HL-60 (cell line): ENCODE results near the gene LRWD1.
A peak's percentile ranks its signal among the peaks of the same experiment; 100 is the strongest.
"Not testable (repeated sequence)": the region's sequence is repeated elsewhere in the genome, so short reads cannot be mapped to it uniquely, and the experiment has no call there.

Source experiments
- DNase-seq, 2 experiments: peaks; one replicate each; pipeline ENCODE4 v3.0.0-alpha.2; 2010 to 2020; ENCODE audit warnings: low read depth in 1 of 2, low spot score in 1 of 2
- H3K27ac ChIP-seq: fragments of 250-450 bp; sonication (Bioruptor Pico); replicated peaks from 2 replicates; pipeline ENCODE4 v1.5.1; 2020; ENCODE audit warnings: mild to moderate bottlenecking, moderate library complexity
- H3K27me3 ChIP-seq: fragments of 250-450 bp; sonication (Bioruptor Pico); 2 replicates; pipeline ENCODE4 v1.5.1; 2021; ENCODE audit warnings: mild to moderate bottlenecking, moderate library complexity; ENCODE audit not compliant: insufficient read depth, poor library complexity, severe bottlenecking
- H3K4me3 ChIP-seq: replicated peaks from 2 replicates; pipeline ENCODE4 v1.5.1; 2011; ENCODE audit warnings: mild to moderate bottlenecking, control low read depth, low read length; ENCODE audit not compliant: insufficient read depth
- GABPA ChIP-seq: IDR thresholded peaks from 2 replicates; pipeline ENCODE4 v1.6.1; 2012; ENCODE audit warnings: low read depth
- POLR2AphosphoS5 ChIP-seq: IDR thresholded peaks from 2 replicates; pipeline ENCODE4 v1.6.1; 2012; ENCODE audit warnings: low read depth
- SPI1 ChIP-seq: IDR thresholded peaks from 2 replicates; pipeline ENCODE4 v1.6.1; 2012; ENCODE audit warnings: low read depth, mild to moderate bottlenecking, borderline replicate concordance
- TF ChIP-seq, protein P1 (sequence below): IDR thresholded peaks from 2 replicates; pipeline ENCODE4 v1.6.1; 2012; ENCODE audit warnings: low read depth; ENCODE audit not compliant: insufficient replicate concordance
- TF ChIP-seq, protein P2 (sequence below): IDR thresholded peaks from one replicate; pipeline ENCODE4 v1.5.1; 2011; ENCODE audit warnings: low read length, control low read depth, inconsistent platforms; ENCODE audit not compliant: insufficient read depth

Gene LRWD1

DNA sequence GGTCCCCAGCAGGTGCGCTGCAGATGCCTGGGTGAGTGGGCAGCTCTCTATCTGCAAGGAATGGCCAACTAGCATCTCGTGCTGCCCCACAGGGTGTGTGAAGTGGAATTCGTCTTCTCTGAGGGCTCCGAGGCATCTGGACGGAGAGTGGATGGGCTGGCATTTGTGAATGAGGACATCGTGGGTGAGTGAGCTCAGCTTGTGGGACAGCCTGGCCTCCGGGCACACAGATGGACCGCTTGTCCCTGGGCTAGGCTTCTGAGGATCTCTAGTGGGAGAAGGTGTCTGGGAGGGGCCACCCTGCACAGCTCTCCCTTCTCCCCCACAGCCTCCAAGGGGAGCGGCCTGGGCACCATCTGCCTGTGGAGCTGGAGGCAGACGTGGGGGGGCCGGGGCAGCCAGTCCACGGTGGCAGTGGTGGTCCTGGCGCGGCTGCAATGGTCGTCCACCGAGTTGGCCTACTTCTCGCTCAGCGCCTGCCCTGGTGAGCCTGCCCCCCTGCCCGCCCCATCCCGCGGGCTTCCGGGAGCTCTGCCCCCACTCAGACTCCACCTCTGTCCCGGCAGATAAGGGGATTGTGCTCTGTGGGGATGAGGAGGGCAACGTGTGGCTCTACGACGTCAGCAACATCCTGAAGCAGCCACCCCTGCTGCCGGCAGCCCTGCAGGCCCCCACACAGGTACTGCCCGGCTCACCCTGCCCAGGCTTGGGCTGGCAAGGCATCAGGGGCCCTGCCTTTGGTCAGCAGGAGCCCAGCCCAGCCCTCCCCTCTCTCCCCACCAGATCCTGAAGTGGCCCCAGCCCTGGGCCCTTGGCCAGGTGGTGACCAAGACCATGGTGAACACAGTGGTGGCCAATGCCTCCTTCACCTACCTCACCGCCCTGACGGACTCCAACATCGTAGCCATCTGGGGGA, 7.6 kb downstream of the LRWD1 start:
- TF ChIP-seq SPI1 (no peak), GABPA (no peak)
- Histone ChIP-seq H3K27ac (no peak overlapping the region), H3K4me3 (no peak overlapping the region), H3K27me3 (no peaks in the 10 kb centered on the region)
- no peak for DNase-seq

DNA sequence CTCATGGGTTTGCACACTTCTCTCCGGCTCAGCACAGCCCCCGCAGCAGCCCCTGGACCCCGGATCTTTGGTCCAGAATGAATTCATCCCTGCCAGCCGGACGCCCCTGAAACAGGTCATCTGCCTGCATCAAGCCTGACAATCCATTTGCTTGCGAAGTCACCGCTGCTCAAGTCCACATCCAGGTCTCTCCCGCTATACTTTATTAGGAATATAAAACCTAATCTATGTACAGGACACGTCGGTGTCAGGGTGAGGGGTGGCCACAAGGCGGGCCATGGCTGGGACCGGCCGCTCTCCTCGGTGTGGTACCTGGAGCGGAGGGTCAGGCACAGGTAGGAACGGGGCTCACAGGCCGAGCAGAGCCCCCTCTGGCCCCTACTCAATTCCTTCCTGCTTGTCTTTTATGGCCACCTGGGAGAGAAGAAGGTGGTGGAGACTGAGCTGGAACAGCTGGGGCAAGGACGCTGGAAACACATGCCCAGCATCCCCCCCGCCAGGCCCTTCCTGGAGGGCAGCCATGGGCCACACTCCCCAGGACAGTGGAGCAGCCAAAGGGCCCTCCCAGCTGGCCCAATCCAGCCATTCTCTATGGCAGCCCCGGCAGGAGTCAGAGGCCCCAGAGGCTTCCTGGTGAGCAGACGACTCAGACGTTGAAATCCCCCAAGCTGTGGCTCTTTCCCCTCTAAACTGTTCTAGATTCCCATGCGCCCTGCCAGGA, 8.6 kb downstream of the LRWD1 start:
- no peak overlapping the region for H3K4me3 ChIP-seq
- H3K27ac ChIP-seq = no peak overlapping the region
- H3K27me3 ChIP-seq = no peaks in the 10 kb centered on the region
- DNase-seq = no peak
- TF ChIP-seq SPI1 (no peak), POLR2AphosphoS5 (no peak), GABPA (no peak)
- TF ChIP-seq, protein P1, sequence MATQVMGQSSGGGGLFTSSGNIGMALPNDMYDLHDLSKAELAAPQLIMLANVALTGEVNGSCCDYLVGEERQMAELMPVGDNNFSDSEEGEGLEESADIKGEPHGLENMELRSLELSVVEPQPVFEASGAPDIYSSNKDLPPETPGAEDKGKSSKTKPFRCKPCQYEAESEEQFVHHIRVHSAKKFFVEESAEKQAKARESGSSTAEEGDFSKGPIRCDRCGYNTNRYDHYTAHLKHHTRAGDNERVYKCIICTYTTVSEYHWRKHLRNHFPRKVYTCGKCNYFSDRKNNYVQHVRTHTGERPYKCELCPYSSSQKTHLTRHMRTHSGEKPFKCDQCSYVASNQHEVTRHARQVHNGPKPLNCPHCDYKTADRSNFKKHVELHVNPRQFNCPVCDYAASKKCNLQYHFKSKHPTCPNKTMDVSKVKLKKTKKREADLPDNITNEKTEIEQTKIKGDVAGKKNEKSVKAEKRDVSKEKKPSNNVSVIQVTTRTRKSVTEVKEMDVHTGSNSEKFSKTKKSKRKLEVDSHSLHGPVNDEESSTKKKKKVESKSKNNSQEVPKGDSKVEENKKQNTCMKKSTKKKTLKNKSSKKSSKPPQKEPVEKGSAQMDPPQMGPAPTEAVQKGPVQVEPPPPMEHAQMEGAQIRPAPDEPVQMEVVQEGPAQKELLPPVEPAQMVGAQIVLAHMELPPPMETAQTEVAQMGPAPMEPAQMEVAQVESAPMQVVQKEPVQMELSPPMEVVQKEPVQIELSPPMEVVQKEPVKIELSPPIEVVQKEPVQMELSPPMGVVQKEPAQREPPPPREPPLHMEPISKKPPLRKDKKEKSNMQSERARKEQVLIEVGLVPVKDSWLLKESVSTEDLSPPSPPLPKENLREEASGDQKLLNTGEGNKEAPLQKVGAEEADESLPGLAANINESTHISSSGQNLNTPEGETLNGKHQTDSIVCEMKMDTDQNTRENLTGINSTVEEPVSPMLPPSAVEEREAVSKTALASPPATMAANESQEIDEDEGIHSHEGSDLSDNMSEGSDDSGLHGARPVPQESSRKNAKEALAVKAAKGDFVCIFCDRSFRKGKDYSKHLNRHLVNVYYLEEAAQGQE = no peak
- TF ChIP-seq, protein P2, sequence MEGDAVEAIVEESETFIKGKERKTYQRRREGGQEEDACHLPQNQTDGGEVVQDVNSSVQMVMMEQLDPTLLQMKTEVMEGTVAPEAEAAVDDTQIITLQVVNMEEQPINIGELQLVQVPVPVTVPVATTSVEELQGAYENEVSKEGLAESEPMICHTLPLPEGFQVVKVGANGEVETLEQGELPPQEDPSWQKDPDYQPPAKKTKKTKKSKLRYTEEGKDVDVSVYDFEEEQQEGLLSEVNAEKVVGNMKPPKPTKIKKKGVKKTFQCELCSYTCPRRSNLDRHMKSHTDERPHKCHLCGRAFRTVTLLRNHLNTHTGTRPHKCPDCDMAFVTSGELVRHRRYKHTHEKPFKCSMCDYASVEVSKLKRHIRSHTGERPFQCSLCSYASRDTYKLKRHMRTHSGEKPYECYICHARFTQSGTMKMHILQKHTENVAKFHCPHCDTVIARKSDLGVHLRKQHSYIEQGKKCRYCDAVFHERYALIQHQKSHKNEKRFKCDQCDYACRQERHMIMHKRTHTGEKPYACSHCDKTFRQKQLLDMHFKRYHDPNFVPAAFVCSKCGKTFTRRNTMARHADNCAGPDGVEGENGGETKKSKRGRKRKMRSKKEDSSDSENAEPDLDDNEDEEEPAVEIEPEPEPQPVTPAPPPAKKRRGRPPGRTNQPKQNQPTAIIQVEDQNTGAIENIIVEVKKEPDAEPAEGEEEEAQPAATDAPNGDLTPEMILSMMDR = no peak

DNA sequence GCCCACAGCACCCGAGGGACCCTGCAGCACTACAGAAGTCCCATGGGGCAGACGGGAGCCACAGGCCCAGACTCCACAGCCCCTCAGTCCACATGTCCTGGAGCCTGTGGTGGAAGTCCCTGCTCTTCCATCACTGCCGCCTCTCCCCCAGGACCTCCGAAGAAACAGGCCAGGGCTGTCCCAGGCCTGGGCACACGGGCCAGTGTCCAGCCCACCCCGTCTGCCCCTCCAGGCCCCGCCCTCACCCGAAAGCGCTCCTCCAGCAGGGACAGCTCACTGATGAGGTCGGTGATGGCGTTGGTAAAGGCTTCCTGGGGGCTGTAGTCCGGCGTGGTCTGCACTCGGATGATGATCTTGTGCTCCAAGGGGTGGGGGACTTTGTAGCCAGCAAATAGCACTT, 9.3 kb downstream of the LRWD1 start:
- H3K27me3 ChIP-seq, DNase-seq, H3K4me3 ChIP-seq, H3K27ac ChIP-seq: not testable (repeated sequence)

DNA sequence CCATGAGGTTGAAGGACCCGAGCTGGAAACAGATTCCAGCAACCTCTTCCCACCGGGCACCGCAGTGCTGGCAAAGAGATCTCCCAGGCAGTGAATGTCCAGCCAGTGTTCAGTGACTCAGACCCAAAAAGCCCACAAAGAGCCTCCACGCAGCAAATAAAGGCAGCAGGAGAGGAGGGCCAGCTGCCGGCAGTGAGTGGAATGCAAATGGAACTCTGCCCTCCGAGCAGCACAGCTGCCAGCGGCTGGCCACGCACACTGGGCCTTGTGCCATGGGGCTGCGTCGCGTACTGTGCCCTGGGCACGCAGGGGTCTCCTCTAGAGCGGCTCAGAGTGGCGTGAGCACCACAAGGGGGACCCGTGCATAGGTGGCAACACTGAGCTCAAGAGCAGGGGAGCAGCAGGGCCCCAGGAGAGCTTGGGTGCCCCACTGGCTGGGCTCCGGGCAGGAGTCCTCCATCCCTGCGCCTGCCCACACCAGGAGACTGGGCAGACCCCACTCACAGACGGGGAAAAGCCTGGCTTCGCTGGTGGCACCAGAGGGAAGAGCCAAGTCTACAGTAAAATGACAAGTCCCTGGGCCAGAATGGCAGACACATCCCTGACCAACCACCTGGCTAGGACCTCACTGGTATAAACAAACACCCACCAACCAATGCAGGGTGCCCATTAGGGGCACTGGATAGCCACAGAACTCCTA, 10.1 kb downstream of the LRWD1 start:
- DNase-seq, H3K27me3 ChIP-seq, H3K4me3 ChIP-seq, H3K27ac ChIP-seq: not testable (repeated sequence)

DNA sequence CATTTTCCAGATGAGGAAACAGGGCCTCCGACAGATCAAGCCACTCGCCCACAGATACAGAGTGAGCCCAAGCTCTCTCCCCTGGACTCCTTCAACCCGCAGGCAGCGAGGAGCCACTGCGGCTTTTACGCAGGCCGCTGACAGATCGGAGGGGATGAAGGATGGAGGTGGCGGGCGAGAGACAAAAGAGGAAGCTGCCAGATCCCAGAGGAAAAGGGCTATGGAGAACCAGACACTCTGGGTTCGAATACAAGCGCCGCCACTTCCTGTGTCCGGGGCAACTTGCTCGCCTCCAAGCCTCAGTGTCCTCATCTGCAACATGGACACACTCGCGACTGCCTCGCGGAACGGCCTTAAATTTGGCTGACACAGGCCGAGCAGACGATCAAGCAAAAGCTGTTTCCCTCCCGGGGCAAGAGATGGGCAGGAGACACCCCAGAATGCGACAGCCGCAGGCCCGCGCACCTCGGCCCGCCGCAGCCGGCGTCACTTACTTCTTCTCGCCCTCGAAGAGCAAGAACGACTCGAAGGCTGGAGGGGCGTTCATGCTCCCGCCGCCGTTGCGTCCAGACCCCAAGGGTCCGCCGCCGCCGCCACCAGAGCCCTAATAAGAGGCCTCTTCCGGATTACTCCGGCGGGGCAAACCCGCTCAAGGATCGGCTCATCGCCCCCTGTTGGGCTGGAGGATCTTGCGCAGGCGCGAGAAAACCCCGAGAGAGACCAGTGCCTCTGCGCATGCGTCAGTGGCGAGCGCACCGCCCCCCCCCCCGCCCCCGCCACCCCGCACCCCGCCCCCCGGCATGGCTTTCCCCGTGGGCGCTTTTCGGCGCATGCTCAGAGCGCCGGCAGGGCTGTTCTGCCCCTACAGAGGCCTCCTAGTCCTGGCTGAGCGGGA, 13.8 kb downstream of the LRWD1 start, which contains the start of gene POLR2J:
Gene POLR2J (minus strand): TSS at position 609 of the 895 bp plus-strand sequence. CDS start 62 bp downstream, at position 547.
- TF ChIP-seq GABPA = peak; percentile 70
- peak within 1 kb of the TSS; percentile 38 for H3K4me3 ChIP-seq
- not testable (repeated sequence) for H3K27me3 ChIP-seq
- DNase-seq = peak; percentile 45 to 86
- peak within 1 kb of the TSS; percentile 76 for H3K27ac ChIP-seq

DNA sequence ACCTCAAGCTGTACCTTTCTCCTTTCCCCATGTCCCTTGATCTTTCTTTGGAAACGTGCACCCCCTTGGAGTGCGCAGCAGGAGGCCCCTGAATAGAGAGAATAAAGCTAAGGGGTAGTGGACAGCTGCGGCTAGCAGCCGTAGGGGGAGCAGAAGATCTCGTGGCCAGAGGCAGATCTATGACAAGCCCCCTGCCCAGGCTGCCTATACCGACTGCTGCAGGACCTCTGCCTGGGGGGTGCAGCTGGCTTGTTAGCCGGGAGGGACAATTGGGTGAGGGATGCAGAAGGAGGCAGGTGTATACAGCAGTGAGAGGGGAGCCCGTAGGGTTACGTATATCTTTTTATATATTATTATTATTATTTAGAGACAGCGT, 14.4 kb downstream of the LRWD1 start:
- not testable (repeated sequence) for DNase-seq, H3K4me3 ChIP-seq, H3K27me3 ChIP-seq, H3K27ac ChIP-seq

DNA sequence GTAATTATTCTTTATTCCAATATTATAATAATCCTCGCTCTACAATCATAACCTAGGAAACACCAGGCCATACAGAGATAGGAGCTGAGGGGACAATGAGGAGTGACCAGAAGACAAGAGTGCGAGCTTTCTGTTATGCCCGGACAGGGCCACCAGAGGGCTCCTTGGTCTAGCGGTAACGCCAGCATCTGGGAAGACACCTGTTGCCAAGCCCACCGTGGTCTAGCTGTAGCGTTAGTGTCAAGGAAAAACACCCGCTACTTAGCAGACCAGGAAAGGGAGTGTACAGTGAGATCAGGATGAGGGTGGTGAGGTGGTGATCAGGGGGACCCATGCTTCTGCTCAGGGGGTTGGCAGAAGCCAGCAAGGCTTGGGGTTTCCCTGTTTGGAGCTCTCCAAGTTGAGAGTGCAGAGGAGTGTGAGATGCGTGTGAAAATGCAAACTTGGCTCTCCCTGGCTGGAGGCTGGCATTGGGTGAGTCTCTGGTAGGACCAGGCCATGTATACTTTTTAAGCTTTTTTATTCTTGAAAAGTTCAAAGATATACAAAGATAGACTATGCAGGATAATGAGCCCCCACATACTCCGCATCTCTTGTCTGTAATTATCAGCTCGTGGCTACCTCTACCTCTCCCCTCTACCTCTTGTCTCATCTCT, 15.3 kb downstream of the LRWD1 start:
- not testable (repeated sequence) for H3K27me3 ChIP-seq, H3K27ac ChIP-seq, H3K4me3 ChIP-seq
- DNase-seq = peak in 1 of 2 experiments; percentile 63

DNA sequence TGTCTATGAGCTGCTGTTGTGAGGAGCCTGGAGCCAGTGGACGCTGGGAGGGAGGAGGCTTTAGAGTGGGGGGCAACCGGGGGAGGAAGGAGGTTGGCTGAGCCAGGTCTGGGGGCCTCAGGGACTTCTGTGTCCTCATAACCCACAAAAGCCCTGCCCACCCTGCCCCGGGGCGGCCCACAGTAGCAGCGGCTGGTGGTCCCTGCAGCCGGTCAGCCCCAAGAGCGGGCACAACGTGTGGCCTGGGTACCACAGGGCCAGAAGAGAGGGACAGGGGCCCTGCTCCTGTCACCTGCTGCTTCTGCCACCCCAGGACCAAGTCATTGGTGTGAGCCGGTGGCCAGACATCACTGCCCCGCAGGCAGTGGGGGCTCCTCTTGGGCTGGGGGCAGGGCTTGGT, 17.2 kb downstream of the LRWD1 start:
- H3K4me3 ChIP-seq, H3K27ac ChIP-seq, DNase-seq, H3K27me3 ChIP-seq: not testable (repeated sequence)

DNA sequence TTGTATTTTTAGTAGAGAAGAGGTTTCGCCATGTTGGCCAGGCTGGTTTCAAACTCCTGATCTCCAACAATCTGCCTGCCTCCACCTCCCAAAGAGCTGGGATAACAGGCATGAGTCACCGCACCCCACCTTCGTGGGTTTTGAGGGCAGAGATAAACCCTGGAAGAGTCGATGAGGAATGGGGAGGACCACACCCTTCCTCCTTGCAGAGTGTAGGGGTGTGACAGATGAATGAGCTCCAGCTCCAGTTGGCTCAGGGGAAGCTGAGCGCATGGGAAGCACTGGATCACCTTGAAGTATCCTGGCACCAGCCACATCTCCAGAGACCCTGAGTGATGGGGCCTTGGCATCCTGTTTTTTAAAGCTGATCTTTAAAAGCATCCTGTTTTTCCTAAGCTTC, 19.5 kb downstream of the LRWD1 start:
- not testable (repeated sequence) for H3K4me3 ChIP-seq, H3K27me3 ChIP-seq, DNase-seq, H3K27ac ChIP-seq
